Esophagus muscularis mucosa (tissue), 3 donors: ENCODE data around the gene PPARG.

Source experiments
- CTCF ChIP-seq, 3 experiments: fragments of 200-600 bp in 2 of 3; fragments of 450-650 bp in 1 of 3; sonication (generic) in 2 of 3; IDR thresholded peaks; one replicate each; pipeline ENCODE4 v1.5.1; 2017 to 2019; ENCODE audit warnings: antibody characterized with exemption in 3 of 3, mild to moderate bottlenecking in 2 of 3, moderate library complexity in 1 of 3
- POLR2A ChIP-seq: fragments of 450-650 bp; IDR thresholded peaks from one replicate; pipeline ENCODE4 v1.6.1; 2017; ENCODE audit warnings: antibody characterized with exemption, moderate library complexity, mild to moderate bottlenecking, low read depth

- TF ChIP-seq POLR2A (no peak), CTCF (IDR thresholded peaks at IDR 0.05) (no peak)
These were observed 174.8 kb downstream of the PPARG start for GRCh38 chr3:12463686-12464085.
